ENCODE results near the gene CHRNA4. TPM values are rescaled to one million over a fixed set of nuclear protein-coding genes. Genes with fewer than 3 reads are reported as not detected.
"Not testable (repeated sequence)": the region's sequence is repeated elsewhere in the genome, so short reads cannot be mapped to it uniquely, and the experiment has no call there.

Gene CHRNA4
- total and polyA plus RNA-seq, 5 donors: 0.02 to 0.54 (median 0.27) TPM; not detected in 1

GRCh38 chr20:63343460-63344445 lies 17.4 kb downstream of the CHRNA4 start:
- Histone ChIP-seq H3K9me3 (ENCODE audit: control insufficient read depth, low read length) (no peaks in the 10 kb centered on the region), H3K4me3 (ENCODE audit: low read length) (no peak overlapping the region), H3K27me3 (ENCODE audit: control insufficient read depth, insufficient read depth) (no peaks in the 10 kb centered on the region), H3K27ac (ENCODE audit: low read length) (no peak overlapping the region), H3K4me1 (ENCODE audit: control insufficient read depth, insufficient read depth, low read length) (no peaks in the 10 kb centered on the region)
- WGBS: 65% methylated on average over 37 of the region's 37 CpGs
- ATAC-seq (no peak), DNase-seq (peak; percentile 12 to 36 (median 34))
- intact Hi-C loops (cut with DNase I): no loop called here

DNA sequence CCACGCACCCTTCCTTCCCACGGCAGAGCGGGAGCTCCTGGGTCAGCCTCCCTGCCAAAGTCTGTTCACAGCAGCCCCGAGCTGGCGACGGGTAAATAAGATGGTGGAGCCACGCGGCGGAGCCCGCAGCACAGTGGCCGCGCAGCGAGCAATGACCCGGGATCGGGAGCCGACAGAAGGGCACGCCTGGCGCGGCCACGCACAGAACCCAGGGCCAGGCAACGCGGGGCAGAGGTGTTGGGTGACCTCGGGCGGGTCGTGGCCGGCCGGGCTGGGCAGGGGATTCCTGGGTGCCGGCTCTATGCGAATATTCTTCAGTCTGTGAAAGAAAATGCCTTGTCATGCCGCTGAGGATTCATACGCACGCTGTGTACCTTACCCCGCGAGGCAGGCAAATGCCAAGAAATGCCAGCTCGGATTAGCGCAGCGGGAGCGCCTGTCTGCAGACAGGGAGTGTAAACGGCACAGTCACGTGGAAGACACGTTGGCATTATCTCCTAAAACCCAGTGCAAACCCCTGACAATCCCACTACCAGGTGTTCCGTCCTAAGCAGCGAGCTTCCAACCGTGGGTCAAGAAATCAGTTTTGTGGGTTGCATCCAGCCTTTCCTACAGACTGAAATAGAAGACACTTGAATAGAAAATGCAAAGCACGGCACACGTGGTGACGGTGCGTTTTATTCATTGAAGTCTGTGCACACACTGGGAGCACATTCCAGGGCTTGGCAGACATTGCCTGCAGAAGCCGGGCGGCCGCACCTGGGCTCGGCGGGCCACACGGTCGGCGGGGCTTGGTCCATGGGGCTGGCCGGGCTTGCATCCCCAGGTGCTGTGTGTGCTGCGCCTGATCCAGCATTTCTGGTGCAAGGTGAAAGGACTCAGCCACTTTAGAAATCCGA lies 18.3 kb downstream of the CHRNA4 start:
- 91% methylated on average over 59 of the region's 59 CpGs for WGBS
- intact Hi-C loops (cut with DNase I): no loop called here
- DNase-seq (peak; percentile 8 to 38 (median 33)), ATAC-seq (no peak)
- Histone ChIP-seq H3K9me3 (ENCODE audit: control insufficient read depth, low read length) (no peaks in the 10 kb centered on the region), H3K4me3 (ENCODE audit: low read length) (no peak overlapping the region), H3K27me3 (ENCODE audit: control insufficient read depth, insufficient read depth) (no peaks in the 10 kb centered on the region), H3K4me1 (ENCODE audit: control insufficient read depth, insufficient read depth, low read length) (no peaks in the 10 kb centered on the region), H3K27ac (ENCODE audit: low read length) (no peak overlapping the region)

GRCh38 chr20:63340158-63340688 lies 20.9 kb downstream of the CHRNA4 start:
- DNase-seq; intact Hi-C loops (cut with DNase I); H3K27ac ChIP-seq (ENCODE audit: low read length); H3K9me3 ChIP-seq (ENCODE audit: control insufficient read depth, low read length); H3K27me3 ChIP-seq (ENCODE audit: control insufficient read depth, insufficient read depth); H3K4me1 ChIP-seq (ENCODE audit: control insufficient read depth, insufficient read depth, low read length); H3K4me3 ChIP-seq (ENCODE audit: low read length); ATAC-seq: not testable (repeated sequence)
- WGBS: 70% methylated on average over 10 of the region's 10 CpGs

- H3K4me3 ChIP-seq (ENCODE audit: low read length); ATAC-seq; intact Hi-C loops (cut with DNase I); H3K4me1 ChIP-seq (ENCODE audit: control insufficient read depth, insufficient read depth, low read length); H3K27me3 ChIP-seq (ENCODE audit: control insufficient read depth, insufficient read depth); H3K9me3 ChIP-seq (ENCODE audit: control insufficient read depth, low read length); H3K27ac ChIP-seq (ENCODE audit: low read length): not testable (repeated sequence)
- DNase-seq: peak in 1 of 3 donors; percentile 4
- 66% methylated on average over 14 of the region's 14 CpGs for WGBS
These were observed 21.7 kb downstream of the CHRNA4 start for GRCh38 chr20:63339154-63340094.

- H3K27me3 ChIP-seq (ENCODE audit: control insufficient read depth, insufficient read depth): no peaks in the 10 kb centered on the region
- whole genome bisulfite sequencing: 61% methylated on average over 12 of the region's 12 CpGs
- intact Hi-C loops (cut with DNase I): no loop called here
- DNase-seq: peak in 1 of 3 donors; percentile 6
- no peak for ATAC-seq
- no peaks in the 10 kb centered on the region for H3K4me1 ChIP-seq (ENCODE audit: control insufficient read depth, insufficient read depth, low read length)
- H3K27ac ChIP-seq (ENCODE audit: low read length): no peak overlapping the region
- no peak overlapping the region for H3K4me3 ChIP-seq (ENCODE audit: low read length)
- no peaks in the 10 kb centered on the region for H3K9me3 ChIP-seq (ENCODE audit: control insufficient read depth, low read length)
These were observed 23.2 kb downstream of the CHRNA4 start for GRCh38 chr20:63337786-63338420.

GRCh38 chr20:63336232-63336752 lies 24.9 kb downstream of the CHRNA4 start:
- WGBS: 92% methylated on average over 29 of the region's 29 CpGs
- DNase-seq: peak in 1 of 3 donors; percentile 18
- Histone ChIP-seq H3K9me3 (ENCODE audit: control insufficient read depth, low read length) (no peaks in the 10 kb centered on the region), H3K4me1 (ENCODE audit: control insufficient read depth, insufficient read depth, low read length) (no peaks in the 10 kb centered on the region), H3K4me3 (ENCODE audit: low read length) (no peak overlapping the region), H3K27me3 (ENCODE audit: control insufficient read depth, insufficient read depth) (no peaks in the 10 kb centered on the region), H3K27ac (ENCODE audit: low read length) (no peak overlapping the region)
- ATAC-seq: no peak
- intact Hi-C loops (cut with DNase I): no loop called here

DNA sequence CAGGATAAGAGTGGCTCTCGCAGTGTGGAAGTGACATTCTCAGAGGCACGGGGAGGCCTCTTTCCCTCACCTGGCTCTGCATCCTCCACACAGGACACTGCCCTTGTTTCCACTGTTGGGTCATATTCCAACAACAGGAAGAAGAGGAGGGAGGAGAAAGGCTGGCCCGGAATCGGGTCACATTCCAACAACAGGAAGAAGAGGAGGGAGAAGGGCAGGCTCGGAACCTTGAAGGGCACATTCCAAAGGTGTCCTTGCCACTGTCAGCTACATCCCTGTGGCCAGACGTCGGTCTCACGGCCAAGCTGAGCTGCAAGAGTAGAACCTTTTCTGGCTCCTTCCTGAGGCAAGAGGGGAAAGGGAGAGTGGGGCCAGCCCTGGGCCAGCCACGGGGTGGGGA lies 25.4 kb downstream of the CHRNA4 start:
- Histone ChIP-seq H3K27me3 (ENCODE audit: control insufficient read depth, insufficient read depth) (no peaks in the 10 kb centered on the region), H3K4me1 (ENCODE audit: control insufficient read depth, insufficient read depth, low read length) (no peaks in the 10 kb centered on the region), H3K4me3 (ENCODE audit: low read length) (no peak overlapping the region), H3K9me3 (ENCODE audit: control insufficient read depth, low read length) (no peaks in the 10 kb centered on the region), H3K27ac (ENCODE audit: low read length) (no peak overlapping the region)
- no peak for DNase-seq
- intact Hi-C loops (cut with DNase I): no loop called here
- 32% methylated on average over 9 of the region's 9 CpGs for WGBS
- no peak for ATAC-seq

- H3K9me3 ChIP-seq (ENCODE audit: control insufficient read depth, low read length); H3K4me3 ChIP-seq (ENCODE audit: low read length); ATAC-seq; H3K27ac ChIP-seq (ENCODE audit: low read length); intact Hi-C loops (cut with DNase I); H3K4me1 ChIP-seq (ENCODE audit: control insufficient read depth, insufficient read depth, low read length); H3K27me3 ChIP-seq (ENCODE audit: control insufficient read depth, insufficient read depth): not testable (repeated sequence)
- peak in 1 of 3 donors; percentile 9 for DNase-seq
- 96% methylated on average over 9 of the region's 9 CpGs for WGBS
These were observed 26.1 kb downstream of the CHRNA4 start for GRCh38 chr20:63335060-63335459.

- H3K27ac ChIP-seq (ENCODE audit: low read length): no peak overlapping the region
- no peak for ATAC-seq
- no peaks in the 10 kb centered on the region for H3K9me3 ChIP-seq (ENCODE audit: control insufficient read depth, low read length)
- 80% methylated on average over 8 of the region's 8 CpGs for WGBS
- intact Hi-C loops (cut with DNase I): no loop called here
- no peak overlapping the region for H3K4me3 ChIP-seq (ENCODE audit: low read length)
- H3K4me1 ChIP-seq (ENCODE audit: control insufficient read depth, insufficient read depth, low read length): no peaks in the 10 kb centered on the region
- peak in 1 of 3 donors; percentile 4 for DNase-seq
- no peaks in the 10 kb centered on the region for H3K27me3 ChIP-seq (ENCODE audit: control insufficient read depth, insufficient read depth)
These were observed 26.8 kb downstream of the CHRNA4 start for GRCh38 chr20:63334356-63334755.
